ENCODE measurements around the gene PNMT.

The PNMT gene

DNA sequence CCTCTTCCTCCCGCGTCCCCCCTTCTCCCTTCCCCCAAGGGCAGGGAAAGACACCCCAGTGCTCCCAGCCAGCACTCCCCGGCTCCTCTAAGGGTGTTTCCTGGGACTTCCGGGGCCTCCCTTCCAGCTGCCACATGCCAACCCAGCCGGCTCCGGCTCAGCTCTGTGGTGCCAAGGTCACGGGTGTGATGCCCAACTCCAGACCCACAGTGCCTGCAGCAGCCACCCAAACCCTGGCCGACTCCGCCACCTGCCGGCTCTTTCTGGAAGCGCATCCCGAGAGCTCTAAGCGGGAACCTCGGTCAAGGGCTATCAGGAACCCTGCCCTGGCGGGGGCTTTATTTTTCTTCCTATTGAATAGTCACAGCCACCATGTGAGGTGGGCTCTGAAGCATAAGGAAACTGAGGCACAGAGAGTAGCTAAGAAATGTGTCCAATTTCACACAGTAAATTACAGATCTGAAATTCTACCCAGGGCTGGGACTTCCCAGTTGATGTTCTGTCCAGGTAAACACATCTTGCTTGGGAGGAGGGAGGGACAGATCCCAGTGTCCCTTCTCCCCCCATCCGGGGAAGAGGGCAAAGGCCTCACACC lies 44.8 kb upstream of the PNMT start:
- no peak overlapping the region for H3K27ac ChIP-seq
- H3K27me3 ChIP-seq (replicated peaks): peaks cover 43% of the 10 kb centered on the region
- H3K4me3 ChIP-seq (ENCODE audit: low read depth, low read length): no peak overlapping the region
- TF ChIP-seq, protein P1, sequence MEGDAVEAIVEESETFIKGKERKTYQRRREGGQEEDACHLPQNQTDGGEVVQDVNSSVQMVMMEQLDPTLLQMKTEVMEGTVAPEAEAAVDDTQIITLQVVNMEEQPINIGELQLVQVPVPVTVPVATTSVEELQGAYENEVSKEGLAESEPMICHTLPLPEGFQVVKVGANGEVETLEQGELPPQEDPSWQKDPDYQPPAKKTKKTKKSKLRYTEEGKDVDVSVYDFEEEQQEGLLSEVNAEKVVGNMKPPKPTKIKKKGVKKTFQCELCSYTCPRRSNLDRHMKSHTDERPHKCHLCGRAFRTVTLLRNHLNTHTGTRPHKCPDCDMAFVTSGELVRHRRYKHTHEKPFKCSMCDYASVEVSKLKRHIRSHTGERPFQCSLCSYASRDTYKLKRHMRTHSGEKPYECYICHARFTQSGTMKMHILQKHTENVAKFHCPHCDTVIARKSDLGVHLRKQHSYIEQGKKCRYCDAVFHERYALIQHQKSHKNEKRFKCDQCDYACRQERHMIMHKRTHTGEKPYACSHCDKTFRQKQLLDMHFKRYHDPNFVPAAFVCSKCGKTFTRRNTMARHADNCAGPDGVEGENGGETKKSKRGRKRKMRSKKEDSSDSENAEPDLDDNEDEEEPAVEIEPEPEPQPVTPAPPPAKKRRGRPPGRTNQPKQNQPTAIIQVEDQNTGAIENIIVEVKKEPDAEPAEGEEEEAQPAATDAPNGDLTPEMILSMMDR (IDR thresholded peaks at IDR 0.05; ENCODE audit: low read depth, low read length, missing control alignments): peak; percentile 95
- in situ Hi-C loops (cut with HindIII; ENCODE audit: low pct_ligation_motif_present, low sequenced_read_pairs): no loop called here
- H3K36me3 ChIP-seq (replicated peaks): no peaks in the 10 kb centered on the region
- peak; percentile 52 for DNase-seq

DNA sequence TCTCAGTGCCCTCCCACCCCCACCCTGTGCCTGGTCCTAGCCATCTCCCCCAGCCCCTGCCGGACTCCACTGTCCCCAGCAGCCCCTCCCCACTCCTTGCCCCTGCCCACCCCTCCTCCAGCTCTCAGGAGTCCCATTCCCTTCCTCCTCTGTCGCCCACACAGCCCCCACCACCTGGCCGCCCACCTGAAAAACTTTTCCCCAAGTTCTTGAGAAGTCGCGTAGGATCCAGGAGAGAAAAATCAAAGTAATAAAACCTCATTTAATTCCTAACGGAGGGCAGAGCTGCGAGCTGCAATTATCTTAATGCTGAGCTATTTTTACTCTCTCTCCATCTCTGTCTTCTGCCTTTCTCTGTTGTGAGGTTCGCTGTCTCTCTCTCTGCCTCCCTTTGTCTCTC lies 43.9 kb upstream of the PNMT start:
- Histone ChIP-seq H3K36me3 (replicated peaks) (no peaks in the 10 kb centered on the region), H3K27me3 (replicated peaks) (peaks cover 44% of the 10 kb centered on the region), H3K27ac (no peak overlapping the region), H3K4me3 (ENCODE audit: low read depth, low read length) (no peak overlapping the region)
- TF ChIP-seq, protein P1 (IDR thresholded peaks at IDR 0.05; ENCODE audit: low read depth, low read length, missing control alignments): no peak
- DNase-seq: no peak
- in situ Hi-C loops (cut with HindIII; ENCODE audit: low pct_ligation_motif_present, low sequenced_read_pairs): no loop called here

DNA sequence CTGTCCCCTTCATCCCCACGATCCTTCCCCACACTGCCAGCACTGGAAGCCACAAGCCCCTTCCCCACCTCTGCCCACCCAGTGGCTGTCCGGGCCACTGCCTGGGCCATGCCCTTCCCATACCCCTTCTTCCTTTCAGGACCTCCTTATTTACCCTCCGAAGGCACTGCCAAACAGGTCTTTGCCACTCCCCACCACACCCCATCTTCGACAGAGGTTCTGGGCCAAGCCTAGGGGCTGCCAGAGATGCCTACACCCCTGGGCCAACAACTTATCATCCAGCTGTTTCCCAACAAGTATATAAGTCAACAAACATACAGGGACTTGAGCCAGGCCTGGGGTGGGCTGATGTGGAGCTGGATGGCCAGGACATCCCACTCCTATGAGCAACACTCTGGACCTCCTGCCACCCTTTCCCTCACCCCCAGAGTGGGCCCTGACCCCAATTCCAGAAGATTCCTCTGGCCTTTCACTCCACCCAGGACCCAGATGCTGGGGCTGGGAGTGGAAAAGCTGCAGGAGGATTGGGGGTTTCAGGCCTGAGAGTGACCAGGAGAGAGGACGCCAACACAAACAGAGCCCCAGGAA lies 43.0 kb upstream of the PNMT start:
- in situ Hi-C loops (cut with HindIII; ENCODE audit: low pct_ligation_motif_present, low sequenced_read_pairs): no loop called here
- no peak for DNase-seq
- H3K27me3 ChIP-seq (replicated peaks): peaks cover 49% of the 10 kb centered on the region
- no peak overlapping the region for H3K27ac ChIP-seq
- TF ChIP-seq, protein P1 (IDR thresholded peaks at IDR 0.05; ENCODE audit: low read depth, low read length, missing control alignments): no peak
- no peak overlapping the region for H3K4me3 ChIP-seq (ENCODE audit: low read depth, low read length)
- no peaks in the 10 kb centered on the region for H3K36me3 ChIP-seq (replicated peaks)

DNA sequence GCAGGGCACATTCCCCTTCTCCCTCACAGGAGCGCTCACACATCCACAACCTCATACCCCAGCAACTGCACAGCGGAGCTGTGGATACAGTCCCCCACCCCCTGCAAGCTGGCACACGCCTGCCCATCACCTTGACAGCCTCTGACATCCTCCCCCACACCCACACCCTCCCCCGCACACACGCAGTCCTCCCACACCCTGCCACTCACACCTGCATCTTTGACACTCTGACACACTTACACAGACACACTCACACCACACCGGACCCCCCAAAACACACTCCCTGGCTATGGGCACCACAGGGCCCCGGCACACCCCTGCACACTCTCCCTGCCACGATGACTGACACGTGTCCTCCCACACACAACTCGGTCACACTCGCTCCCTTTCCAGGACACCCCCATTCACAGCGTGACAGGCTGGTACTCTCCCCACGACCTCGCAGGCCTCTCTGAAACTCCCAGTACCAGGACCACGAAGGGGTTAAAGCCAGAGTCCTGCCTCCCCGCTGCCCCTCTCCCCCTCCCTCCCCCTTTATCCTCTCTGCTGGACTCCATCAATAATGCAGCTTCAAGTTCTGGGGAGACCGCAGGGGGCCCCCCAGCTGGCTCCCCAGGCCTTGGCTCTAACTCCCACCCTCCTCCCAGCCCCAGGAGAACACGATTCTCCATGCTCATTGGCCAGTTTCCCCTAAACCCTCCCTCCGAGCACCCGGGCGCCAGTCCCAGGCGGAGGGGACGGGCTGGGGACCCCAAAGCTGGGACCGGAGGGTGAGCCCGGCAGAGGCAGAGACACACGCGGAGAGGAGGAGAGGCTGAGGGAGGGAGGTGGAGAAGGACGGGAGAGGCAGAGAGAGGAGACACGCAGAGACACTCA lies 41.8 kb upstream of the PNMT start, which contains the start of gene PPP1R1B:
Gene PPP1R1B, plus strand, starts transcription at position 782 of the 876 bp plus-strand sequence. CDS start 441 bp downstream, outside the sequence.
- Histone ChIP-seq H3K36me3 (replicated peaks) (no peaks in the 10 kb centered on the region), H3K27me3 (replicated peaks) (peaks cover 58% of the 10 kb centered on the region), H3K27ac (no peak within 1 kb of the TSS), H3K4me3 (ENCODE audit: low read depth, low read length) (no peak within 1 kb of the TSS)
- no peak for DNase-seq
- TF ChIP-seq, protein P1 (IDR thresholded peaks at IDR 0.05; ENCODE audit: low read depth, low read length, missing control alignments): no peak
- in situ Hi-C loops (cut with HindIII; ENCODE audit: low pct_ligation_motif_present, low sequenced_read_pairs): no loop called here

DNA sequence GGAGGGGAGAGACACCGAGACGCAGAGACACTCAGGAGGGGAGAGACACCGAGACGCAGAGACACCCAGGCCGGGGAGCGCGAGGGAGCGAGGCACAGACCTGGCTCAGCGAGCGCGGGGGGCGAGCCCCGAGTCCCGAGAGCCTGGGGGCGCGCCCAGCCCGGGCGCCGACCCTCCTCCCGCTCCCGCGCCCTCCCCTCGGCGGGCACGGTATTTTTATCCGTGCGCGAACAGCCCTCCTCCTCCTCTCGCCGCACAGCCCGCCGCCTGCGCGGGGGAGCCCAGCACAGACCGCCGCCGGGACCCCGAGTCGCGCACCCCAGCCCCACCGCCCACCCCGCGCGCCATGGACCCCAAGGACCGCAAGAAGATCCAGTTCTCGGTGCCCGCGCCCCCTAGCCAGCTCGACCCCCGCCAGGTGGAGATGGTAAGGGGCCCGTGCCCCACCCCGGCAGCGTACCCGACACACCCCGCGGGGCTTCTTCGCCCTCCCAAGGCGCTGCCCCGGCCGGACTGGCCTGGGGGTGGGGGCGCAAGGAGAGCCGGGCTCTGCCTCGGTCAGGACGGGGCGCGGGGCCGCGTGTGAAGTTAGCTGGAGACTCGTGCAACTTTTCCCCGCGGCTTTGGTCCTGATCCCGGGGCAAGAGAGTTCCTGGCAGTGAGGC lies 41.1 kb upstream of the PNMT start:
- no peak for DNase-seq
- no peak overlapping the region for H3K4me3 ChIP-seq (ENCODE audit: low read depth, low read length)
- H3K36me3 ChIP-seq (replicated peaks): no peaks in the 10 kb centered on the region
- peaks cover 66% of the 10 kb centered on the region for H3K27me3 ChIP-seq (replicated peaks)
- TF ChIP-seq, protein P1 (IDR thresholded peaks at IDR 0.05; ENCODE audit: low read depth, low read length, missing control alignments): no peak
- in situ Hi-C loops (cut with HindIII; ENCODE audit: low pct_ligation_motif_present, low sequenced_read_pairs): no loop called here
- H3K27ac ChIP-seq: no peak overlapping the region

Measured in brain microvascular endothelial cell (primary cell).